ENCODE data around the gene DLX6. TPM values are rescaled to one million over a fixed set of nuclear protein-coding genes. Genes with fewer than 3 reads are reported as not detected.

Gene DLX6
- total RNA-seq, 1 donor: not detected

DNA sequence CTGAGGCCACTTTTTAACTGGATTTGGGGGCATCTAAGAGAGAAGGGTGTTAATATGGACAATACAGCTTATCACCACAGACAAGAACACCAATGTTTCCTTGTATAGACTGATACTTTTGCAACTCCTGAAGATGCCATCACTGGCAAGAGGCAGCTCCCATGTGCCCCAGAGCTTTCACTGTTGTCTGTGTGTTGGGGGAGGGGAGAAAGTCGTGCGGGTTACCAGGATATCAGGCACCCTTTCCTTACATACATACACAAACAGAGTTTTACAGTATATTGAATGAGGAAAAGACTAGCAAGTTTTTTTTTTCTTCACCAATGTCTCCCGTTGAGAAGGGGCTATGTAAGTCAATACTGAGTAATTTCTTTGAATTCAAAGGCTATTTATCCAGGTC, 4.1 kb upstream of the DLX6 start:
- no peak for DNase-seq (ENCODE audit: low read depth)
- TF ChIP-seq, protein P1, sequence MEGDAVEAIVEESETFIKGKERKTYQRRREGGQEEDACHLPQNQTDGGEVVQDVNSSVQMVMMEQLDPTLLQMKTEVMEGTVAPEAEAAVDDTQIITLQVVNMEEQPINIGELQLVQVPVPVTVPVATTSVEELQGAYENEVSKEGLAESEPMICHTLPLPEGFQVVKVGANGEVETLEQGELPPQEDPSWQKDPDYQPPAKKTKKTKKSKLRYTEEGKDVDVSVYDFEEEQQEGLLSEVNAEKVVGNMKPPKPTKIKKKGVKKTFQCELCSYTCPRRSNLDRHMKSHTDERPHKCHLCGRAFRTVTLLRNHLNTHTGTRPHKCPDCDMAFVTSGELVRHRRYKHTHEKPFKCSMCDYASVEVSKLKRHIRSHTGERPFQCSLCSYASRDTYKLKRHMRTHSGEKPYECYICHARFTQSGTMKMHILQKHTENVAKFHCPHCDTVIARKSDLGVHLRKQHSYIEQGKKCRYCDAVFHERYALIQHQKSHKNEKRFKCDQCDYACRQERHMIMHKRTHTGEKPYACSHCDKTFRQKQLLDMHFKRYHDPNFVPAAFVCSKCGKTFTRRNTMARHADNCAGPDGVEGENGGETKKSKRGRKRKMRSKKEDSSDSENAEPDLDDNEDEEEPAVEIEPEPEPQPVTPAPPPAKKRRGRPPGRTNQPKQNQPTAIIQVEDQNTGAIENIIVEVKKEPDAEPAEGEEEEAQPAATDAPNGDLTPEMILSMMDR (IDR thresholded peaks at IDR 0.05; ENCODE audit: insufficient read depth, low read length): no peak

DNA sequence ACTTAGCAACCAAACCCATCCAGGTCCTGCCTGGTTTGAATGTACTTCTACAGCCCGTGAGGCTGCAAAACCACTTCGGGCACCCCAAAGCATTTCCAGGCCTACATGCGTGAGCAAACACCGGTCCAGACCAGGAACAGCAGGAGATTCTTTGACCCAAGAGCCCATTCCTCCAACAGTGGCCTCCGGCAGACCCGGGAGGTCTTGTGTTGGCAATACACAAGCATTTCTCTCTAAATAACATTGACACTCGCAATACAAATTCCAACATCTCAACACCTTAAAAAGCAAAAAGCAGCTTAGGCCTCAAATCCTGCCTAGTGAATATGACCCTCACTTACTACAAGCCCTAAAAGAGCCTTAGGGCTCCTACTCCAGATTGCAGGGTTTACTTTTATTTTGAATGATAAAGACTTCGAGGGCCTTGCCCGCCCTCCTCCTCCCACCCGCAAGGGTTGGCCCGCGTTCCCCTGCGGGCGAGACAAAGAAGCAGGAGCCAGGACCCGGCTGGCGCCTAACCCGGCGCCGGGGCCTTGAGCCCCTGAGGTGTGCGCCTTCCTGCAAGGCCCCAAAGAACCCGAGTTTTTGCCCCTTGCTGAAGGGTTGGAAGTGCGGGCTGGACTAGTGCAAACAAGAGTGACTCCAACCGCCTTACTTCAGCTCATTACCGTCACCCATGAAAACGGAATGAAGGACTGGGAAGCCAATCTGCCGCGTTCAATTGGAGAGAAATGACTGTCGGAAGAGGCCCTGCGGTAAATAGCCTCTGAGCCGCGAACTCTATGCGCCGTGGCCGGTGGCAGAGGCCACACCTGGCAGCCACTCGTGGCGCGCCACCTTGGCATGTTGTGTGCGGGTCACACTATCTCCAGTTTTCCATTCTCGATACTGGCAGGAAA, 3.4 kb upstream of the DLX6 start:
- TF ChIP-seq, protein P1 (IDR thresholded peaks at IDR 0.05; ENCODE audit: insufficient read depth, low read length): no peak
- no peak for DNase-seq (ENCODE audit: low read depth)
- H3K4me3 ChIP-seq (ENCODE audit: low read depth, low read length): no peak overlapping the region

More for the DNA sequence above, 4.1 kb upstream of the DLX6 start:
- H3K4me3 ChIP-seq (ENCODE audit: low read depth, low read length): no peak overlapping the region

DNA sequence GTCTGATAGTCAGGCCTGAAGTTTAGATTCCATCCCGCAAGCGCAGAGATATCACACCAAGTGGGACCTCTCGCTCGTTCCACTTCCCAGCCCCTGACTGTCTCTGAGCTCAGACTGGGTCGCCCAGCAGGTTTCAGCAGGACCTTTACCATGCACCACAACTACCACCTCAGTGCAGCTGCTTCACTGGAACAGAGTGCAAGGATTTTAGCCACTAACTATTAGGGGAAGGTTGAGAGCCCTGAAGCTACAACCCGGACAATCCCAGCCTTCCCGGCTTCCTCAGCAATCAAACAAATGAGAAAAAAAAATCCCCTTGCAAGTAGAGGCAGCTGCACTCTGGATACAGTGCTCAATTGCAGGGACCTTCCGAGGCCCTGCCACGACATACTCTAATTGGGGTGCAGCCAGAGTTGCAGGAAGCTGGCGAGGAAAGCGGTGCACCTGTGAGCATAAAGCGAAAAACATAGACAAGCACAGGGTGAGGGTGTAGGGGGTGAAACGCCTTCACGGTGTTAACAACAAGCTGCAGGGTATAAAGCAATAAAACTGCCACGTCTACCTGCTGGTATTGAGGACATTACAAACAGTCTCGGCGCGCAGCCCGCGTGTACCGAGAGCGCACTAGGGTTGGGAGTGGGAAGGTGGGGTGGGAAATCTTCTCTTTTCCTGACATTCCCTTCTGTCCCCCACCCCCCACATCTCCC, 2.6 kb upstream of the DLX6 start:
- TF ChIP-seq, protein P1 (IDR thresholded peaks at IDR 0.05; ENCODE audit: insufficient read depth, low read length): no peak
- DNase-seq (ENCODE audit: low read depth): no peak
- no peak overlapping the region for H3K4me3 ChIP-seq (ENCODE audit: low read depth, low read length)

DNA sequence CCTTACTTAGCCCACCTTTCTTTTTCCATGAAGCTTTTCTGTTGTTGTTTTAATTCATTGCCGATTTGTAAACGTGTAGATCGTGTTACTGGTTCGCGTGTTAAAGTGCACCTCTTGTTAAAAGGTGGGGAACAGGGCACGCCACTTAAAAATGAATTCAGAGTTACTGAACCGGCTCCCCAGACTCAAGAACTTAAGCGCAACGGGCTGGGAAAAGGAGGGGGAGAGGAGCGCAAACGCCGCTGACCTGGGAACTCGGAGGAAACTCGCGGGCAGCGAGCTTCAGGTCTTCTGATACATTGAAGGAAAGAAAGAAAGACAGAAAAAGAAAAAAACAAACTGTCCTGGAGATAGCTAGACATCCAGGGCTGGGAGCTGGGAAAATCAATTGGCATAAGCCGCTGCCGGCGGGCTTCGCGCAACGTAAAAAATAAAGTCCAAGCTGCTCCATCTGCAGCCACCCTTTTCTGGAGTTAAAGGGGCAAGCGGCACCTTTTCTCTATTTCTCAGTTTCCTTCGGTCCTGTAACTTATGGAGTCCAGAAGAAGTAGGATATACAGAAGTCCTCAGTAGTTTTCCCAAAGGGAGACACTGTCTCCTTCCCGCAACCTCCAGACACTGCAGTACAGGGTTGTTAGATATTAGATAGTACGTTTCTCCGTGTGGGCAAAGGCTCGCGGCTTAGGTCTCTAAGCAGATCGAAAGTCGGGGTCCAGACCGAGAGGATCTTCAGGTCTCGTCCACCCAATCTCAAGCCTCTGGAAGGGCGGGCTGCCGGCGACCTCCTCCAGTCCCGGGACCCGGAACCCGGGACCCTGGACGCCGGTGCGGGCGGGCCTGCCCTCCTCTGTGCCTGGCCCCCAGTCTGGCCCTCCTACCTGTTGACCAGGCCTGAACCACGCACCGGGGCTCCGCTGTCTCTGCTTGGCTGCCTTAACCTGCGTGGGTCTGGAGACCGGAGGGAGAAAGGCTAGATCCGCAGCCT, 1.8 kb upstream of the DLX6 start:
- no peak for DNase-seq (ENCODE audit: low read depth)
- TF ChIP-seq, protein P1 (IDR thresholded peaks at IDR 0.05; ENCODE audit: insufficient read depth, low read length): no peak
- H3K4me3 ChIP-seq (ENCODE audit: low read depth, low read length): no peak overlapping the region

DNA sequence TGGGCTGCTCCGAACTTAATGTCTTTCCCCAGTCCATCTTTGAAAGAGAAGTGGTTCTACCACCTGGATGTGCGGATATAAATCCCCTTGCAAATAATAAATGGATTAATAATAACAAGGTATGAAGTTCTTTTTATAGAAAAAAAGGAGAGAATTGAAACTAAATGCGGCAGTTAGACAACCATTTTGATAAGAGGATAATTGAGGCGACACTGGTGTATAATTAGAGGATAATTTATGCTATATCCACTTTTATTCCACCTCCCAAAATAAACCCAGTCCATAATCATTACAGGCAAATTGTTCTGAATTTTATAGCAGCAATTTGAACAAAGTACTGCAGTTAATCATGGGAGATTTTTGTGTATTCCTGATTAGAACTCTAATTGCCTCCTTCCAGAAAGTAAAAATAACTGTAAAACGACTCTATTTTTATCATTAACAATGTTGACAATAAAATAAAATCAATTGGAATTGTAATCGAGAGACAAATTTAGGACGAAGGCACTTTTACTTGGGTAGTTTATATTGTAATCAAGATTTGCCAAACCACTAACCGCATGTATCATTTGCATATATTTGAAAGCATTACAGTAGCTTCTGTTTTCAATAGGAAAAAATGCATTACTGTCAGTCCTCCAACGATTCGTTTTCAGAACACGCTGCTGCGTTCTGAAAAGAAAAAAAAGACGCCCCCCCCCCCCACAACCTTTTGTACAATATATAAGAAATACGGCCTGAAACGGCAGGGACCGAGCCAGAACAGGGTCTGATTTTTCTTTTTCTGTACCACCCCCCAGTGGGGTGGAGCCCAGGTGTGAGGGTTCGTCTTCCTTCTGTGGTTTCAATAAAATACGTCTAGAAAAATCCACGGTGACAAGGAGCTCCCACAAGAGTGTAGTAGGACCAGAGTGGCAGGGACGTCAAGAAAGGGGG, 838 bp upstream of the DLX6 start:
- no peak overlapping the region for H3K4me3 ChIP-seq (ENCODE audit: low read depth, low read length)
- TF ChIP-seq, protein P1 (IDR thresholded peaks at IDR 0.05; ENCODE audit: insufficient read depth, low read length): no peak
- no peak for DNase-seq (ENCODE audit: low read depth)
